Astrocyte (in vitro differentiated cells and primary cell): ENCODE measurements around the gene IL2RG.

Experiments
- EZH2 ChIP-seq: IDR thresholded peaks from 2 replicates; pipeline ENCODE4 v1.6.1; 2012; ENCODE audit warnings: mild to moderate bottlenecking, low read length, inconsistent platforms; ENCODE audit not compliant: insufficient read depth
- TF ChIP-seq, protein P1 (sequence below): IDR thresholded peaks from 2 replicates; pipeline ENCODE4 v1.5.1; 2011; ENCODE audit warnings: low read depth, mild to moderate bottlenecking, inconsistent platforms, low read length, moderate library complexity; ENCODE audit not compliant: insufficient read depth

DNA sequence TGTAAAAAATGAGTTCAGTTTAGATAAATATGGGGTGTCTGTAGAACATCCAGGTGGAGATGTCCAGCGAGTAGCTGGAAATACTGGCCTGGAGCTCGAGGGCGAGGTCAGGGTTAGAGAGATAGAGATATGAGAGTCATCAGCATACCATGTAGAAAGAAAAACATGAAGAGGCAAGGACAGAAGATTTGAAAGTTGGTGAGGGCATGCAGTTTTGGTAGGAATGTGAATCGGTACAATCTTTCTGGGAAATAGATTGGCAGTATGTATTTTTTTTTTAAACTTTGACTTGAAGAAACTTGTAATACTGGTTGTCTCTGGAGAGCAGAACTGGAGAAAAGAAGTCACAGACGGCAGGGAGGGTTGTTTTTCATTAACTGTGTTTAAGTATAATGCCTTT is 40.8 kb downstream of the IL2RG start:
- TF ChIP-seq, protein P1, sequence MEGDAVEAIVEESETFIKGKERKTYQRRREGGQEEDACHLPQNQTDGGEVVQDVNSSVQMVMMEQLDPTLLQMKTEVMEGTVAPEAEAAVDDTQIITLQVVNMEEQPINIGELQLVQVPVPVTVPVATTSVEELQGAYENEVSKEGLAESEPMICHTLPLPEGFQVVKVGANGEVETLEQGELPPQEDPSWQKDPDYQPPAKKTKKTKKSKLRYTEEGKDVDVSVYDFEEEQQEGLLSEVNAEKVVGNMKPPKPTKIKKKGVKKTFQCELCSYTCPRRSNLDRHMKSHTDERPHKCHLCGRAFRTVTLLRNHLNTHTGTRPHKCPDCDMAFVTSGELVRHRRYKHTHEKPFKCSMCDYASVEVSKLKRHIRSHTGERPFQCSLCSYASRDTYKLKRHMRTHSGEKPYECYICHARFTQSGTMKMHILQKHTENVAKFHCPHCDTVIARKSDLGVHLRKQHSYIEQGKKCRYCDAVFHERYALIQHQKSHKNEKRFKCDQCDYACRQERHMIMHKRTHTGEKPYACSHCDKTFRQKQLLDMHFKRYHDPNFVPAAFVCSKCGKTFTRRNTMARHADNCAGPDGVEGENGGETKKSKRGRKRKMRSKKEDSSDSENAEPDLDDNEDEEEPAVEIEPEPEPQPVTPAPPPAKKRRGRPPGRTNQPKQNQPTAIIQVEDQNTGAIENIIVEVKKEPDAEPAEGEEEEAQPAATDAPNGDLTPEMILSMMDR, result no peak
- no peak for TF ChIP-seq EZH2
